HFF-Myc (cell line): ENCODE data around the gene PTGER2.

ENCODE experiments used
- DNase-seq: peaks from one replicate; pipeline ENCODE4 v3.0.0-alpha.2; 2011; ENCODE audit warnings: low read depth; ENCODE audit errors: extremely low read depth
- H3K4me3 ChIP-seq: replicated peaks from 2 replicates; pipeline ENCODE4 v1.5.1; 2011; ENCODE audit warnings: low read depth, mild to moderate bottlenecking, control low read depth, low read length
- TF ChIP-seq, protein P1 (sequence below): IDR thresholded peaks from 2 replicates; pipeline ENCODE4 v1.5.1; 2012; ENCODE audit warnings: mild to moderate bottlenecking, low read depth, low read length, control low read depth; ENCODE audit errors: missing control alignments

Gene PTGER2

DNA sequence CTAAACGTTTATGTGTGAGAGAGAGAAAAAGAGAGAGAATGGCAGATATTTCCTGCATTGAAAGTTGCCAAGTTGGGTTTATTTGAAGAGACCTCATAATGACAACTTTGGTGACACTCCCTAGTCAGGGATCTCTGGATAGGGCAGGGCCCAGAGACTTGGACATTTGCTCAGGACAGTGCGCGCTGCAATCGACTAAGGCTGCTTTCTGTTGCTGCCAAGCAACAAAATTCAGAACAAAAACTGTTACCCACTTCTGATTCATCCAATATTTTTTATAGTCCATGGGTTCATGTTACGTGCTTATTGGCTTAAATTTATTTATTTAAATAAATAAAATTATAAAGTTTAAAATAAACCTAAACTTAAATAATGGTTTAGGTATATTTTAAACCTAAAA is 34.2 kb downstream of the PTGER2 start:
- DNase-seq = no peak
- no peak overlapping the region for H3K4me3 ChIP-seq
- TF ChIP-seq, protein P1, sequence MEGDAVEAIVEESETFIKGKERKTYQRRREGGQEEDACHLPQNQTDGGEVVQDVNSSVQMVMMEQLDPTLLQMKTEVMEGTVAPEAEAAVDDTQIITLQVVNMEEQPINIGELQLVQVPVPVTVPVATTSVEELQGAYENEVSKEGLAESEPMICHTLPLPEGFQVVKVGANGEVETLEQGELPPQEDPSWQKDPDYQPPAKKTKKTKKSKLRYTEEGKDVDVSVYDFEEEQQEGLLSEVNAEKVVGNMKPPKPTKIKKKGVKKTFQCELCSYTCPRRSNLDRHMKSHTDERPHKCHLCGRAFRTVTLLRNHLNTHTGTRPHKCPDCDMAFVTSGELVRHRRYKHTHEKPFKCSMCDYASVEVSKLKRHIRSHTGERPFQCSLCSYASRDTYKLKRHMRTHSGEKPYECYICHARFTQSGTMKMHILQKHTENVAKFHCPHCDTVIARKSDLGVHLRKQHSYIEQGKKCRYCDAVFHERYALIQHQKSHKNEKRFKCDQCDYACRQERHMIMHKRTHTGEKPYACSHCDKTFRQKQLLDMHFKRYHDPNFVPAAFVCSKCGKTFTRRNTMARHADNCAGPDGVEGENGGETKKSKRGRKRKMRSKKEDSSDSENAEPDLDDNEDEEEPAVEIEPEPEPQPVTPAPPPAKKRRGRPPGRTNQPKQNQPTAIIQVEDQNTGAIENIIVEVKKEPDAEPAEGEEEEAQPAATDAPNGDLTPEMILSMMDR = no peak

DNA sequence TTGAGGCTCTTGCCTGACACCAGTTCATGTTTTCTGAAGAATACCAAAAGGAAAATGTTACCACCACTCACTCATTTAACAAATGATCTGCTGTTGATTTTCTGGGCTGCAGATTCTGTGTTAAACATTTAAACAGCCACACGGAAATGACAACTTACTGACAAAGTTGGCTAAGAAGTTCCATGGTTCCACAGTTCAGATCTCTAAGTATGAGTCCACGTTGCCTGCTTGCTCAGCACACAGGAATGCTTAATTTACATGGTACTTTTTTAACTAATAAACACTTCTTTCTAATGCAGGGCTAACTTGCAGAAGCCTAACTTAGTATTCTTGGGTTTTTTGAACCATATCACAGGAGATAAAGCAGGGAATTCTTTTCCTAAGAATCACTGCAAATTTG is 34.7 kb downstream of the PTGER2 start:
- TF ChIP-seq, protein P1 = no peak
- H3K4me3 ChIP-seq = no peak overlapping the region
- no peak for DNase-seq

DNA sequence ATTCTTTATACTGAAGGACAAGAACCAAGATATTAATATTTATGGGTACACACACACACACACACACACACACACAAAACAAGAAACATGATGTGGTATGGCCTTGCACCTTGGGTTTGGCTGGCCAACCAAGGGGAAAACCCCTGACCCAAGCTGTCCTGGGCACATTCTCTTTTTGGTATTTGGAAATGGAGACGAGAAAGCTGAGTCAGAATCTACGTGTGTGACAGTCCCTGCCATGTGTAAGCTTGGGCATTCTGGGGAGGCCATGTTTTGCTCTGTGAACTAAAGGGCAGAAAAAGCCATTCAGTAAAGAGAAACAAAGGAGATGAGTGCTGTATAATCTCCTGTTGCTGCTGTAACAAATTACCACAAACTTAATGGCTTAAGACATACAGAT is 35.6 kb downstream of the PTGER2 start:
- TF ChIP-seq, protein P1 = no peak
- DNase-seq = no peak
- no peak overlapping the region for H3K4me3 ChIP-seq

DNA sequence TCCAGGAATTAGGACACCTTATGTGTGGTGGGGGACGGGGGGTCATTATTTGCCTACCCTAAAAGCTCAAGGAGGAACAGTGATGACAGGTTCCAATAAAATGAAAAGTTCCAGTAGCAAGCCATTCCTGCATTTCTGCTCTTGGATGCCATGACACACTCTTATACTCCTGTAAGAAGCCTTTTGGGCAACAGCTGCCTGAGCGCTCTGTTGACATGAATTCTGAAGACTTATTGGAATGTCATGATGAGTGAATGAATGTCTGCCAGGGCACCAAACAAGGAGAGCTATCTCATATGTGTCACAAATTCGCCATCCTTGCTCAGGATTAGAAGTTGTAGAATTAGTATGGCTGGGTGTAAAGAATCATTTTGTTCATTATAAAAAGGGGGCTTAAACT is 36.3 kb downstream of the PTGER2 start:
- H3K4me3 ChIP-seq = no peak overlapping the region
- TF ChIP-seq, protein P1 = no peak
- no peak for DNase-seq

DNA sequence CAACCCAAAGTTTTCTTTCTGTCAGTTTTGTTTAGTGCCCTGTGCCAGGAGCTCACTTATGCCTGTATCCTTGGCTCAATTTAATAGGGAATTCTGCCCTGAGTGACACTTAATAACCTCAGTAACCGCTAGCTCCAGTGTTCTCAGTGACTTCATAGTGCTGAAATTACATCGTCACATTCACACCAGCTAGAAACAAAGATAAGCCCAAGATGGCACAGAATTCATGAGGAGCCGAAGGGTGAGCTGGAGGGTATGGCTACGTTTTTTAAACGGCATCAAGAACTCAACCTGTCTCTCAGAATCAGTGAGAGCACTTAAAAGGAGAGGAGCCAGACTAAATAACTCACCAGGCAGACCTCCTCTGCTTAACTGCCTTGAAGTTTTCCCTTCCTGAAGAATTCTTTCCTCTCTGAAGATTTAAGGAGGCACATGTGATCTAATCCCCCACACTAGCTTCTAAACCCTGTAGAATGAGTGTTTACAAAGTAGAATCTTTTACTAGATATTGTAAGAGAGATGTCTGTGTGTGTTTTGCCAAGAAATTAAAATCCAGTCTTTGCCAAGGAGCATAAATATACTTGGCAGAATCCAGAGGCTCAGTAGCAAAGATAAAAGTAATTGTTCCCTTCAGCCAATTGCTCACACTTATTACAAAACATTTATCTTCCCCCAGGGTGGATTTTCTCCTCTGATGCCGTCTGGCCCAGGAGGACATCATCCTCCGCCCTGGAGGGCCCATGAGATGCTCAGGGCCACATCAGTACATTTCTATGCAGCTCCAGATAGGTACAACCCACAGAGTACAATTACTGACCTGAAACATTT is 37.3 kb downstream of the PTGER2 start:
- H3K4me3 ChIP-seq = no peak overlapping the region
- TF ChIP-seq, protein P1 = no peak
- no peak for DNase-seq

DNA sequence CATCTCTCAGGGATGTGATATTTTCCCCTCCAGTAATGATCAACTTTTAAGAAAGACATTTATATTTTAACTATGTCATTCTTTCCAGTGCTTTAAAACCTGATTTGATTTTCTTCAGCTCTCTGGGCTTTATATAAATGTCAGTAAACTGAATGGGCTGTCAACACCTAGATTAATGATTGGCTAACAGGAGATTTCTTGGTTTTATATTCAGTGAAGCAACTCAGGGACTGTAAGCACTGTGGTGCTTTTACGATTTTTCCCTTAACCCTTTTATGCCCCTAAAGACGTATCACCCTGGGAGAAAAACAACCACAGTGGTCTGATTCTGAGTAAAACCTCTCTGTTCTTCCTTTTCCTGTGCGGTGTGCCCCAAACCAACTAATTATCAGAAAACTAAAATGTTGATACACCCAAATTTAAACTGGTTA is 38.0 kb downstream of the PTGER2 start:
- no peak for DNase-seq
- no peak overlapping the region for H3K4me3 ChIP-seq
- TF ChIP-seq, protein P1 = no peak

DNA sequence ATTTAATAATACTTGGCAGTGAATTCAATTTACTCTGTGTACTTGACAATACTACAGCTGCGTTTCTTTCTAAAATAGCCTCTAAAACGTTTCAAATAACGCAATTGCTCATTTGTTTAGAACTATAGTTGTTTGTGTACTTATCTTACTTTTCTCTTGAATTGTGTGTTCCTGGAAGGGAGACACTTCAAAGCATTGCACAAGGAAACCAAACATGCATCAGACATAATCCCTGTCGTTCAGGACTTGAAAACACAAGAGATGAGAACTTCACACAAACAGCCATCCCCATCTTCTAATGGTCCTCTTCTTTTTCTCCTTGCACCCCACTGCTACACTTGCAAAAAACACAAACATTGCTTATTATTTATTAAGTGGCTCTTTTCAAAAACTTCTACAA is 38.5 kb downstream of the PTGER2 start:
- H3K4me3 ChIP-seq = no peak overlapping the region
- no peak for DNase-seq
- TF ChIP-seq, protein P1 = no peak
